GDM1 (cell line): Measurements from ENCODE around the gene RSBN1L.
A peak's percentile ranks its signal among the peaks of the same experiment; 100 is the strongest.
"Not testable (repeated sequence)": the region's sequence is repeated elsewhere in the genome, so short reads cannot be mapped to it uniquely, and the experiment has no call there.

Experiments
- DNase-seq: peaks from one replicate; lab custom pipeline; 2025; lab: John Stamatoyannopoulos, UW

RSBN1L gene

DNA sequence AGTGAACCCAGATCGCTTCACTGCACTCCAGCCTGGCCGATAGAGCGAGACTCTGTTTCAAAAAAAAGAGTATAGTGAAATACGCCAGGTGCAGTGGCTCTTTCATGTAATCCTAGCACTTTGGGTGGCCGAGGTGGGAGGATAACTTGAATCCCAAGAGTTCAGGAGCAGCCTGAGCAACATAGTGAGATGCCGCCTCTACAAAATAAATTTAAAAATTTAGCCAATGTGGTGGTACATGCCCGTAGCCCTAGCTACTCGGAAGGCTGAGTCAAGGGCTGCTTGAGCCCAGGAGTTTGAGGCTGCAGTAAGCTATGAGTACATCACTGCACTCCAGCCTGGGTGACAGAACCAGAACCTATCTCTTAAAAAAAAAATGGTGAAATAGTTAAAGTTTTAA lies 74.1 kb downstream of the RSBN1L start:
- DNase-seq = no peak

DNA sequence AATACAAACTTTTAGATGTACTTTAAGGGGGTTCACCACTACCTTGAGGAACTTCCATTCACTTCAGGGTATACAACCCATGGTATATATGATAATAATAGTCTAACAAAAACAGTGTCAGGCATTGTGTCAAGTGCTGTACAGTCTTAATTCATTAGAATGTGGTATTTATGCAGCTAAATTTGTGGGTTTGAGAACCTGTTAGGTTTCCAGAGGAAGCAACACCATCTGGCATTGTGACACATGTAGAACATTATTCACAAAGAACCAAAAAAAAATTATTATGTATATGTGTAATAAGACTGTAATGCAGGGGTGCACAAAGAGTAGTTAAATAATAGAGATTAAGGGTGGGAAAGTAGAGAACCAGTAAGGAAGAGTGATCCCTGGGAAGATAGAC lies 75.6 kb downstream of the RSBN1L start:
- no peak for DNase-seq

DNA sequence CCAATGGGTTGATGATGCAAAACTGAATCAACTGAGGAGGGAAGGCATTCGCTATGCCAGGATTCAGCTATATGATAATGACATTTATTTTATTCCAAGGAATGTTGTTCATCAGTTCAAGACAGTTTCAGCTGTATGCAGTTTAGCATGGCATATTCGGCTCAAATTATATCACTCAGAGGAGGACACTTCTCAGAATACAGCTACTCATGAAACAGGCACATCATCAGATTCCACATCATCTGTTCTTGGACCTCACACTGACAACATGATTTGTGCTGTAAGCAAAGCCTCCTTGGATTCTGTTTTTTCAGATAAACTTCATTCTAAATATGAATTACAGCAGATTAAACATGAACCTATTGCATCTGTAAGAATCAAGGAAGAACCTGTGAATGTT lies 82.3 kb downstream of the RSBN1L start:
- DNase-seq = no peak

DNA sequence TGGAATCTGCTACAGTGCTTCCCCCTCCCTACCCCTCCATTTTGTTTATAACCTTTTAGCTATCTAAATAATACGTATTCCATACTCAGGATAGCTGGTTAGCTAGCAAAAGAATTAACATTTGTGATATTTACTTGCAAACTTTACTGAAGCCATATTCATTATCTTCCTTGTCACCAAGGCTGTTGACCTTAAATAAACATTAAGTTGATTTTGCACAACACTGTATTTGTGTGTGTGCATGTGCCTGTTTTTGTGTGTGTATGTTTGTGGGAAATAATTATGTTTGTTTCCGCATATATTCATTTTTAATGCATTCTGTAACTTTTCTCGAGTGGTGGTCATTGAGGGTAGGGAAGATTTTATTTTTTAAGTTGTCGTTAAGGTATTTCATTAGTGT lies 86.1 kb downstream of the RSBN1L start:
- no peak for DNase-seq

DNA sequence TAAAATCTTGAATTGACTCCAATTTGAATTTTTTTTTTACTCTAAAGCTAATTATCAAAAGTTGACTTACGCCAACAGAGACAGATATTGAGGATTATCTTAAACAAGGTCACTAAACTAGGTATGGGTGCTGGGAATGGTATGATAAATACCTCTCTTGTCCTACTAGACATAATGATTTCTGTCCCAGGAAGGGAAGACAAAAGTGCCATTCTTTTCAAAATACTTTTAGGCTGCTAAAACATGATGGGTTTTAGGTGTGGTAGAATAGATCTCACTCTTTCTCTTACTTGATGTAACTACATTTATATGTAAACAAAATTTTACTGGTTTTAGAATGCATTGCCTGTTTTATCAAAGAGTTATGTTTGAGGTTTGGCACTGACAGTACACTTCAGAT lies 86.9 kb downstream of the RSBN1L start:
- DNase-seq = no peak

DNA sequence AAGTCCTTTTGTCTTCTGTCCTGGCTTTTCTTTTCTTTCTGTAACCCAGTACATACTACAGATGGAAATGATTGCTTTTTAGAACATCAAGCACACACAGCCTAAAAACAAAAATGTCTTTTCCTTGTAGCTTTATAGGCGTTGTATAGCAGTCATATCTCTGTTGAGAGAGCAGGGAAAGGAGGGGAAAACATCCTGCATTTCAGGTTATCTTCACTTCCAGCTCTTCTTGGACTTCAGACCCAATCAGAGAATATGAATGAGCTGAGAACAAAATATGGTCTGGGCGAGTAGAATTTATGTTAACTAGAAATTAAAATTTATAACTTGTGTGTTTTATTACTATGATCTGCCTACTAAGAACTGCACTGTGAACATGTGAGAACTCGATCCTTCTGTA lies 87.3 kb downstream of the RSBN1L start:
- DNase-seq = no peak

DNA sequence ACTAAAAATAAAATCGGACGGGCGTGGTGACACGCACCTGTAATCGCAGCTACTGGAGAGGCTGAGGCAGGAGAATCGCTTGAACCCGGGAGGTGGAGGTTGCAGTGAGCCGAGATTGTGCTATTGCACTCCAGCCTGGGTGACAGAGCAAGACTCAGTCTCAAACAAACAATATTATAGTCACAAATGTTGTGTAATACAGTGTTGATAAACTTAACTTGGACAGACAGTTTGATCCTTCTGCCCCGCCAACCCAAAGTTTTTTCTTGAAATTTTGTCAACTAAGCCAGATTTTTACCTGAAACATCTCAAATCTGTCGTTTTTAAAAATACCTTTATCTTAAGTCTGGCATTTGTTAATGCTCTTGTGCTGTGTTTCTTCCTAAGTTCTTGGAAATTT lies 88.2 kb downstream of the RSBN1L start:
- DNase-seq = not testable (repeated sequence)

DNA sequence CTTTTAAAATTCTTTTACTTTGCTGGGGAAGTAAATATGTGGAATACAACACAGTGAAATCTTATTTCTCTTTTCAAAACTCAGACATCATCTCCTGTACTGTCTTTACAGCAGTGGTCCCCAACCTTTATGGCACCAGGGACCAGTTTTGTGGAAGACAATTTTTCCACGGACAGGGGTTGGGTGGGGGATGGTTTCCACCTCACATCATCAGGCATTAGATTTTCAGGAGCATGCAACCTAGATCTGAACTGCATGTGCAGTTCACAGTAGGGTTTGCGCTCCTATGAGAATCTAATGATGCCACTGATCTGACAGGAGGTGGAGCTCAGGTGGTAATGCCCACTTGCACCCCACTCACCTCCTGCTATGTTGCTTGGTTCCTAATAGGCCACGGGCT lies 89.8 kb downstream of the RSBN1L start:
- DNase-seq = no peak

DNA sequence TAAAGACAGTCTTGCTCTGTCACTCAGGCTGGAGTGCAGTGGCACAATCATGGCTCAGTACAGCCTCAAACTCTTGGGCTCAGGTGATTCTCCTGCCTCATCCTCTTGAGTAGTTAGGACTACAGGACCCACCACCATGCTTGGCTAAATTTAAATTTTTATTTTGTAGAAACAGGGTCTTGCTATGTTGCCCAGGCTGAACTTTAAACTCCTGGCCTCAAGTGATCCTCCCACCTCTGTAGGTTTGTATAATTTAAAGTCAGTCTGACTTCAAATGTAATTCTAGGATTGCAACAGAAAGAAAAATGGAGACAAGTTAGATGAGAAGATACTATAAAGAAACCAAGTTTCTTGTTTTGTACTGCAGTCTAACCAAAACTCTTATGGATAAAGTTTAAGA lies 90.5 kb downstream of the RSBN1L start:
- DNase-seq = no peak

DNA sequence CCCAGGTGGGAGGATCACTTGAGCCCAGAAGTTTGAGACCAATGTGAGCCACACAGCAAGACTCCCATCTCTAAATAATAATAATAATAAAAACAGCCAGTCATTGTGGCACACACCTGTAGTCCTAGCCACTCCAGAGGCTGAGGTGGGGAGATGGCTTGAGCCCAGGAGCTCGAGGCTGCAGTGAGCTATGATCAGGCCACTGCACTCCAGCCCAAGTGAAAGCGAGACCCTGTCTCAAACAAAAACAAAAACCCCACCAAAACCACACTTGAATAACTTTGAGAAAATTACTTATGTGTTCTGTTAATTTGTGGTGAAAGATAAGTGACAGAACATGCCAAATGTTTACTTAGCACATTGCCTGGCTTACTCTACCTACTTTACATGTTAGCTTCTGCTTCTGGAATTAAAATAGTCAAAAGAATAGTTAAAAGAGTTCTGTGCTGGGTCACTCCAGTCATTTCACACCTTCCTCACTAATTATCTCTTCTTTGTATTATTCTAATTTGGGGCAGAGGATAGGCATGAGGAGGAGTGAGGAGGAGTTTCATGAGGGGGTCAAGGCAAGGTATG lies 92.2 kb downstream of the RSBN1L start:
- no peak for DNase-seq

DNA sequence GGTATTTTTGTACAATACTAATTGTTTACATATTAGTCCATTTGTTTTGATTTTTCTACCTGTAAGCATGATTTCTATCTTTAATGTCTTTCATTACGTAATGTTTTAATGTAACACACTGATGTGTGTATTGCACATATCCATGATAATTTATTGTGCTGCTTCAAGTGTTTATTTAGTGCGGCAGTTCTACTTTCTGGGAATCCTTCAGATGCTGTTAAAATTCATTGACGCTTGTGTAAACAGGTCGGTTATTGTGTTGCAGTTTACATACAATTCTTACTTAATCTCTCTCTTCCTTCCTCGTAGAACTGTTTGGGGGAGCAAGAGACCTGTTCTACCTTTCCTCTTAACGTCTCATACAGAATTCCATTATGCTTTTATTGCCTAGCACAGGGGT lies 95.1 kb downstream of the RSBN1L start:
- no peak for DNase-seq

DNA sequence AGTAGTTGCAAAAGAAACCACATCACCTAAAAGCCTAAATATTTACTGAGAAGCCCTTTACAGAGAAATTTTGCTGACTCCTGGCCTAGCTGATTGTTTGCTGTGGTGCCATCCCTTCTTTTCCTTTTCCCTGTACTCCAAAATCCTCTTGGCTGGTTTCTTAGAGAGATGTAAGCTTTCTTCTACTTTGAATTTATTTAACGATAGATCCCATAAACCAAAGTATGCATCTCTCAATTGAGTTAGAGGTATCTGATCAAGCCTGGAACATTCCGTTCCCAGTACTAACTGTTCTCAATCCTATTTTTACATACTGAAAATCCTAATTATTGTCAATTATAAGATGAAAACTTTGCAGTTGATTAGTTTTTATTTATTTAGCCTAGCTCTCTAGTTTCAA lies 95.7 kb downstream of the RSBN1L start:
- DNase-seq = no peak

DNA sequence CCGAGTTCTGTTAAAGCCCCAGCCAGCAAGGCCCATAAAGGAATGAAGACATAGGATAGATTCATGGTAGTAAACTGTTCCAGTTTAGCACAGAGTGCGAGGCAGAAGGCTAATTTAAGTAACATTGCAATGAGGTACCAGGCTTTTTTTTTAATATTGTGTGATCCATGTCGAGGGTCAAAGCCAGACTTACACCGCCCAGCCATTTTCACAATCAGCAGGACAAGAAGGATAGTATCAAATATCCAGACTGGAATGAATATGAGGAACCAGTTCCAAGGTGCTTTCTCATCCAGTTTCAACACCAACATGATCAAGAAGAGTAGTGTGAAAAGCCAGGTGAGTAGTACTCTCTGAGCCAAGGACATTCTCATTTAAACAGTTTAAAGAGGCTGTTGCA lies 97.7 kb downstream of the RSBN1L start:
- DNase-seq = no peak

DNA sequence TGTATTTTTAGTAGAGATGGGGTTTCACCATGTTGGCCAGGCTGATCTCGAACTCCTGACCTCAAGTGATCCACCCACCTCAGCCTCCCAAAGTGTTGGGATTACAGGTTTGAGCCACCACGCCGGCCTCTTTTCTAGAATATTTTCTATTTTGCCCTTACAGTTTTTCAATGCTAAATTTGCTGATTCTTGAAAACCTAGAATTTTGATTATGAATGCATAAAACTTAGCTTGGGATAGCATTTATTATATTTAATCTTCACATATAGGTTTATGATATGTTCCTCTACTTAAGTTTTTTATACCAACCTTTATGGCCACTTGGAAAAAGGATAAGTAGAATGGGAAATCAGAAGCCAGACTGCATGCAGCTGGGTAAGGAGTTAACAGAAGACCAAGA lies 99.8 kb downstream of the RSBN1L start:
- no peak for DNase-seq

DNA sequence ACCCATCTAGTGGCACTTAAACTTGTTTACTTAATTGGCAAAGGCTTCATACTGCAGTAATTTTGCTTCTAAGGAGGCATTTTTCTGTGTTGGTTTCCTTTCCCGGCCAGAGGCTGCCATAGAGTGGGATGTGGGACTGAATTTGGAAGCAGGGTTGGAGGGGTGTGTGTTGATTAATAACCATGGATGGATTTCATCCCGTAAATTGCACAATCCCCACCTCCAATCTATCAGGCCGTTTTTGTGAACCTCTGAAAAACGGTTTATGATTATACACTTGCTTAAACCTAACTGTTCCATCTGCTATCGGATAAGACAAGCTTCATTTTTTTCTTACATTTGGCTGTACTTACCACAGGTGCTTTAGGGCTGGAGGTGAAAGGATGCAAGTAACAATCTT lies 100.7 kb downstream of the RSBN1L start:
- DNase-seq = no peak

DNA sequence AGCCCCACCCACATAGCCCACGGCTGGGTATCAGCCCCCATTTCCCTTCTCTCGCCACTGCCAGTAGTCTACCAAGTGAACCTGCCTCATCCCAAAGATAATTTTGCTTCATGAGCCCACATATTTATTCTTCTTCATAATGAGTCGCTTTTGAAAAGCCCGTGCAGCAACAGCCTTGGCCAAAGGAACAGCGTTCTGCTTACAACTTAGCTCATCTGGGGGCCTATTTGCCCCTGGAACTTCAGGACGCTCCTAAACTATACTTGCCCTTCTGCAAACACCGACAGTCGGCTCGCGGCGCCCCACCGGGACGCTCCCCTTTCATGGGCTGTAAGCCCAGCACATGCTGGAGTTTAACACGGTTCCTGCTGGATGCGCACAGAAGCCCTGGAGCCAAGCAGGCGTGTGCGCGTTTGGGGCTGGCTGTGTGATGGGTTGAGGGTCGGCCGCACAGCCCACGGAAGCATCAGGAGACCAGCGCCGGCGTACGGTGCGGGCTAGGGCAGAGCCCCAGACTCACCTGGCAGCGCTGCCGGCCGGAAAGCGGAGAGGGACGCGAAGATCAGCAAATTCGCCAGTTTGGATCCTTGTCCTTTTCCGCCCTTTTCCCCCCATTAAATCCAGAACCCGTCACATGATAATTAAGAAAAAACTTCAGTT lies 101.6 kb downstream of the RSBN1L start:
- DNase-seq = no peak

DNA sequence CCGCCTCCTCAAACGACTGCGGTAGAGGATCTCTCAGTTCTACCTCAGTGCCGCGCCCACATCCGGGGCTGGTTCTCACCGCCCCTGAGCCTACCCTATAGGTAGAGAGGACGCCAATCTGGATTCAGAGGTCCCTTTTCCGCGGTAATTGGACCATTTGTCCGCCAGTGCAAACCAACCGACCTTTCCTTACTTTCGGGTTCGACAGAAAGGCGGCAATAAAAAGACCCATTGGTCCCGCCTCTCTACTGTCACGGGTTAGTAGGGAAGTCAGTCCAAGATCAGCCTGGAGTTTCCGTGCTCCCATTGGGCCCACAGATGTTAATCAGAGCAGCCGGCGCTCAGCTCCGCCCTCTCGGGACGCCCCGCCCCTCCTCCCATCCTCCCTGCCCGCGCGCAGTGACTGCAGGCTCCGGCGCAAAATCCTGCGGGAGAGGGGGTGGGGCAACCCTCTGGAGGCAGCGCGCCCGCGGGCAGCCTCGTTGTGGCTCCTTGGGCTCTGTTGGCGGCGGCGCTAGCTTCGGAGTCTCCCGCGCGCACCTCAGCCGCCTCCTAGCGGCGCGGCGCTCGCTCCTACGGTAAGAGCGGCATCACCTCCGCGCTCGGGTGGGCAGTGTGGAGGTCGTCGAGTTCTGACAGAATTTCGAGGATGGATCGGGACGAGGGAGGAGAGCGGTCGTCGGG lies 102.3 kb downstream of the RSBN1L start, which contains the start of the genes PHTF2 and TMEM60:
TSS of gene PHTF2 (plus strand) at position 380 of the 684 bp plus-strand sequence.
TSS of gene TMEM60 (minus strand) at position 41 of the 684 bp plus-strand sequence. CDS start 4,061 bp downstream, outside the sequence.
- DNase-seq = peak; percentile 98

DNA sequence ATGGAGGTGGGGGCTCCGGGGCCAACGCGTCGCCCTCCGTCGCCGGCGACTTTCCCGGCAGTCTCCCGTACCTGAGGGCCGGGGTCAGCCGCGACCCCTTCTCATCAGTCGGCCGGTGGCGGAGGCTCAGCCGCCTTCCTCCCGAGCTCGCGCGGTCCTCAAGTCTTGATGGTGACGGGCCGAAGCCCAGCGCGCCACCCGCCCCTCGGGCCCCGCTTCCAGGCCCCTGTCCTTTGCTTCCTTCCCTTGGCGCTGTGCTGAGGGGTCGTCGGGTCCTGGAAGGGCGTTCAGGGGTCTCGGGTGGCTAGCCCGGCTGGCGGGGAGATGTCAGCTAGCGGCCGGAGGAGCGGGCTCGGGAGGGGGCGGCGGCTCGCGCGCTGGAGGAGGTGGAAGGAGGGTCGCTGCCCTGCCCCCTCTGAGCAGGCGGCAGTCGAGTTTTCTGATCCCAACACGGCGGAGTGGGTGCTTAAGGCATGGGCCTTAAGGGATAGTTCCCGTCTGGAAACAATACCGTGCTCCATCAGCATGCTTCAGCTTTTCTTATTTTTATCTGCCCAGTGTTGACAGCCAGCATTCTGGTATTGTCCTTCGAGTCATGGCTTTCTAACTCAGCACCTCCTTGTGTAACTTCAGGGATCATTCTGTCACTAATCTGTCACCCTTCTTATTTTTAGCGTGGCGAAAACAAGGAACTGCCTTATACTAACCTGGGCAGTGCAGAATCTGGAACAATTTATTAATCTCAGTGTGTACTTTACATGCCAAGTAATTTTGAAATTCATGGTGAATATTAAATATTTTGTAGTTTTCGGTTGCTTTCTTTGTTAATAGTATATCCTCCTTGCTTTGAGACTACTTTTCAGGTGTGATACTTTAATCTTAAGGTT lies 103.1 kb downstream of the RSBN1L start:
- peak; percentile 18 for DNase-seq

DNA sequence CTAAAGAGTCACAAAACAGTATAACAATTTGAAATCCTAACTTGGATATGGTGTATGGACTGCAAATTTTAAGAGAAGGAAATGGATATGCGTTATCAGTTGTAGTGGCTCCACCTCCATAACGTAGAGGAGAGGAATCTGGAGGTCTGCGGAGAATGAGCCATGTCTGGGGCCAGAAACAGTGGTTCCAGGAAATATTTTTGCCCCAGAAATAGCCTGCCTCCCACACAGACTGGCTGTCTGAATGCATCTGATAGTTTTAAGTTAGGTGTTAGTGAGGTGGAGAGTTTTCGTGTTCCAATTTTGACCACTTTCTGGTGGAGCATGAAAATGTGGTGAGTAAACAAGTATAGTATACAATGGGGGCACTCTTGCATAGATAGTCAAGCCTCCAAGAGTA lies 103.9 kb downstream of the RSBN1L start:
- no peak for DNase-seq

DNA sequence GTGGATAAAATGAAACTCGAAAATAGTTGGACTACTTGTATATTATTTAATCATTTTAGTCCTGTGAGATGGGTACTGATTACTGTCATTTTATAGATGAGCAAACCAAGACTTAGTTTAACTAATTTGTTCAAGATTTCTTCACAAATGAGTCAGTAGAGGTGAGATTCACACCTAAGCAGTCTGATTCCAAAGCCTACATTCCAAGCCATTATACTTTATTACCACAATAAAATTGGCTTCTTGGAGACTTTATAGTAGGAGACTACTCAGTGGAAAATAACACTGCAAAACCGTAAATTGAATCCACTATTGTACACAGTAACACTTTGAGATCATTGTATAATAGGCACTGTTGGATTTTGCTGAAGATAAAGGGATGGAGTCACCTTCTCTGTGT lies 104.5 kb downstream of the RSBN1L start:
- no peak for DNase-seq

DNA sequence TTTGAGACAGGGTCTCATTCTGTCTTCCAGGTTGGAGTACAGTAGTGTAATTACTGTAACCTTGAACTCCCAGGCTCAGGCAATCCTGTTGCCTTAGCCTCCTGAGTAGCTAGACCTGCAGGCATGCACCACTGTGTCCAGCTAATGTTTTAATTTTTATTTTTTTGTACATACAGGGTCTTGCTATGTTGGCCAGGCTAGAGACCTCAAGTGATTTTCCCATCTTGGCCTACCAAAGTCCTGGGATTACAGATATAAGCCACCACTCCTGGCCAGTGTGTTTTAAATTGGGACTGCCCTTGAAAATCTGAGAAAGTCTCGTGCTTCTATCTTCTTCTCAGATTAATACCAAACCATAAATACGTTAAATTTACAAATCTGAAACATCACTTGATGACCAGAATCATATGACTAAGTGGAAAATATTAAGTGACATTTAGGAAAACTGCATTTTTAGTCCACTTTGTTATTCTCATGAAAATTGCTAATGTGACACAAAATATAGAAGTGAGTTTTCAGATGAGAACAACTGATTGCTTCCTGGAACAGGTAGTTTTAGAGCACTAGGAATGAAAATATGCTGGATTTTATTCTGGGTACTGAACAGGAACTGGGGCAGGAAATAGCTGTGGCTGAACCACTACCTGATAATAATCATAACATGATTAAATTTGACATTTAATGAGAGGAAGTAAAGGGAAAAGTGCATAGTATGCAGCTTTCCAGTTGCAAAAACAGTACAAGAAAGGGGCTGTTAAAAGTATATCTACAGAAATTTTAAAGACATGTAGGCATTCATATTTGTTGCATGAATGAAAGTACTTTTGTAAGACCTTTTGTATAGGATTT lies 106.5 kb downstream of the RSBN1L start:
- DNase-seq = peak; percentile 2

DNA sequence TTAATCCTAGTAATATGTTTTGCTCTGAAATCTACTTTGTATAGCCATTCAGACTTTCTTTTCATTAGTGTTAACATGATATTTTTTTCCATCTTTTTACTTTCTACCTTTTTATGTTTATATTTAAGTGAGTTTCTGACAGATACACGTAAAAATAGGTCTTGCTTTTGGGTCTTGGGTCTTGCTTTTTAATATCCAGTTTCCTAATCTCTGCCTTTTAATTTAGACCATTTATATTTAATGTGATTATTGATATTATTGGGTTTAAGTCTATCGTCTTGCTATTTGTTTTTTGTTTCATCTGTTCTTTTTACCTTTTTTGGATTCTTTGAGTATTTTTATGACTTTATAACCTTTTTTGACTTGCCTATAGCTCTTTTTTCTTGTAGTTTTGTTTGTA lies 110.2 kb downstream of the RSBN1L start:
- no peak for DNase-seq
